AG04450 (cell line): ENCODE data around the gene OR6K6. TPM values are rescaled to one million over a fixed set of nuclear protein-coding genes. Genes with fewer than 3 reads are reported as not detected.

ENCODE experiments used
- CTCF ChIA-PET: fragments of 300-600, 350-600 bp; formaldehyde crosslinking; extraction: SDS; loops from one replicate; lab custom pipeline; 2022; ENCODE audit warnings: antibody characterized with exemption, inconsistent platforms; lab: Charles Lee
- POLR2A ChIA-PET: fragments of 350-600 bp; formaldehyde crosslinking; extraction: SDS; loops from one replicate; lab custom pipeline; 2021; ENCODE audit warnings: antibody characterized with exemption, inconsistent platforms; lab: Yijun Ruan, JAX
- DNase-seq: peaks from one replicate; pipeline ENCODE4 v3.0.0-alpha.2; 2011; ENCODE audit warnings: low read depth, low spot score
- H3K27ac ChIP-seq: one replicate; pipeline ENCODE4 v1.5.1; 2012; ENCODE audit warnings: low read depth, low read length, control low read depth
- H3K27me3 ChIP-seq: one replicate; pipeline ENCODE4 v1.6.0; 2012; ENCODE audit warnings: low read length; ENCODE audit not compliant: control insufficient read depth, insufficient read depth
- H3K4me3 ChIP-seq: 2 replicates; pipeline ENCODE4 v1.5.1; 2011; ENCODE audit warnings: mild to moderate bottlenecking, low read depth, low read length, control low read depth
- H3K9me3 ChIP-seq: 2 replicates; pipeline ENCODE4 v1.5.1; 2012; ENCODE audit warnings: low read length; ENCODE audit not compliant: control insufficient read depth, insufficient read depth
- CTCF ChIP-seq: IDR thresholded peaks from 2 replicates; pipeline ENCODE4 v1.5.1; 2011; ENCODE audit warnings: low read depth, low read length, control low read depth, inconsistent platforms
- polyA plus RNA-seq: library from polyadenylated mRNA; depleted of rRNA; stranded (reverse); fragments of >200 nt; gene quantifications from 2 replicates; pipeline ENCODE4 v1.2.3, GENCODE V29; 2011; rRNA removed
- small RNA-seq: library from RNA; depleted of rRNA; stranded (forward); fragments of <200 nt; gene quantifications from one replicate; pipeline ENCODE3, GENCODE V24; 2012; ENCODE audit warnings: low read depth; ENCODE audit not compliant: insufficient read length

OR6K6 gene
- polyA plus RNA-seq, 1 experiment = not detected

- Histone ChIP-seq H3K9me3 (no peaks in the 10 kb centered on the region), H3K4me3 (no peak overlapping the region), H3K27ac (no peak overlapping the region), H3K27me3 (no peaks in the 10 kb centered on the region)
- POLR2A ChIA-PET = no interaction called here
- CTCF ChIA-PET = no interaction called here
- DNase-seq = no peak
- no peak for TF ChIP-seq CTCF
These were observed 44.0 kb downstream of the OR6K6 start for GRCh38 chr1:158798531-158798930.

- POLR2A ChIA-PET = no interaction called here
- Histone ChIP-seq H3K27me3 (no peaks in the 10 kb centered on the region), H3K27ac (no peak overlapping the region), H3K9me3 (no peaks in the 10 kb centered on the region), H3K4me3 (no peak overlapping the region)
- no peak for DNase-seq
- CTCF ChIA-PET = no interaction called here
- TF ChIP-seq CTCF = no peak
These were observed 45.2 kb downstream of the OR6K6 start for GRCh38 chr1:158799689-158800088.

- H3K9me3 ChIP-seq = no peaks in the 10 kb centered on the region
- POLR2A ChIA-PET = no interaction called here
- no peak for TF ChIP-seq CTCF
- no peak overlapping the region for H3K27ac ChIP-seq
- no peaks in the 10 kb centered on the region for H3K27me3 ChIP-seq
- no peak for DNase-seq
- H3K4me3 ChIP-seq = no peak overlapping the region
- CTCF ChIA-PET = no interaction called here
These were observed 46.0 kb downstream of the OR6K6 start for GRCh38 chr1:158800526-158800925.

- Histone ChIP-seq H3K9me3 (no peaks in the 10 kb centered on the region), H3K4me3 (no peak overlapping the region), H3K27ac (no peak overlapping the region), H3K27me3 (no peaks in the 10 kb centered on the region)
- CTCF ChIA-PET = no interaction called here
- no peak for DNase-seq
- POLR2A ChIA-PET = no interaction called here
- no peak for TF ChIP-seq CTCF
These were observed 46.9 kb downstream of the OR6K6 start for GRCh38 chr1:158801396-158801795.

- POLR2A ChIA-PET = no interaction called here
- no peak for DNase-seq
- Histone ChIP-seq H3K4me3 (no peak overlapping the region), H3K27ac (no peak overlapping the region), H3K27me3 (no peaks in the 10 kb centered on the region), H3K9me3 (no peaks in the 10 kb centered on the region)
- CTCF ChIA-PET = no interaction called here
- no peak for TF ChIP-seq CTCF
These were observed 49.2 kb downstream of the OR6K6 start for GRCh38 chr1:158803678-158804077.

Small RNAs within 50 kb of the gene (small RNA-seq; reads per million reads assigned to genes)
- not detected for gene OR2AQ1P

Other genes starting within 250 kb of the OR6K6 start
- not detected in 2 replicates for gene OR6Y1, start 200.3 kb upstream of the OR6K6 start, polyA plus RNA-seq
- gene OR6P1, start 184.1 kb upstream of the OR6K6 start, polyA plus RNA-seq = not detected in 2 replicates
- not detected in 2 replicates for gene OR10X1, start 174.8 kb upstream of the OR6K6 start, polyA plus RNA-seq
- not detected in 2 replicates for gene OR10Z1, start 149.5 kb upstream of the OR6K6 start, polyA plus RNA-seq
- gene SPTA1, start 68.0 kb upstream of the OR6K6 start, polyA plus RNA-seq = 0.01 TPM in 1 of 2 replicates, not detected in the other
- gene OR6K2, start 54.1 kb upstream of the OR6K6 start, polyA plus RNA-seq = not detected in 2 replicates
- gene OR6K3, start 34.0 kb upstream of the OR6K6 start, polyA plus RNA-seq = not detected in 2 replicates
- gene OR6N1, start 17.5 kb downstream of the OR6K6 start, polyA plus RNA-seq = not detected in 2 replicates
- not detected in 2 replicates for gene OR6N2, start 26.5 kb downstream of the OR6K6 start, polyA plus RNA-seq
- not detected in 2 replicates for gene MNDA, start 76.6 kb downstream of the OR6K6 start, polyA plus RNA-seq
- not detected in 2 replicates for gene PYHIN1, start 176.8 kb downstream of the OR6K6 start, polyA plus RNA-seq